22Rv1 (cell line): Measurements from ENCODE around the gene IL9R.
"Not testable (repeated sequence)": the region's sequence is repeated elsewhere in the genome, so short reads cannot be mapped to it uniquely, and the experiment has no call there.

ENCODE experiments used
- CTCF ChIP-seq: fragments of 450-650 bp; IDR thresholded peaks from 2 replicates; pipeline ENCODE4 v1.5.1; 2017; ENCODE audit warnings: mild to moderate bottlenecking
- ZFX ChIP-seq: fragments of 450-650 bp; IDR thresholded peaks from 2 replicates; pipeline ENCODE4 v1.6.1; 2017; ENCODE audit warnings: antibody characterized with exemption, borderline replicate concordance

- TF ChIP-seq CTCF, ZFX: not testable (repeated sequence)
Measured at GRCh38 chrX:156030474-156030873, 33.0 kb downstream of the IL9R start.
